CD1c-positive myeloid dendritic cell (primary cell): Measurements from ENCODE around the gene ABCF2.

Source experiments
- DNase-seq: peaks from one replicate; pipeline ENCODE4 v3.0.0-alpha.2; 2016; ENCODE audit errors: extremely low spot score

The ABCF2 gene

GRCh38 chr7:151226875-151227782, at the start of gene ABCF2:
ABCF2 (minus strand) TSS chr7:151227205; CDS start chr7:151226458, 747 bp downstream.
- DNase-seq: peak; percentile 99

DNA sequence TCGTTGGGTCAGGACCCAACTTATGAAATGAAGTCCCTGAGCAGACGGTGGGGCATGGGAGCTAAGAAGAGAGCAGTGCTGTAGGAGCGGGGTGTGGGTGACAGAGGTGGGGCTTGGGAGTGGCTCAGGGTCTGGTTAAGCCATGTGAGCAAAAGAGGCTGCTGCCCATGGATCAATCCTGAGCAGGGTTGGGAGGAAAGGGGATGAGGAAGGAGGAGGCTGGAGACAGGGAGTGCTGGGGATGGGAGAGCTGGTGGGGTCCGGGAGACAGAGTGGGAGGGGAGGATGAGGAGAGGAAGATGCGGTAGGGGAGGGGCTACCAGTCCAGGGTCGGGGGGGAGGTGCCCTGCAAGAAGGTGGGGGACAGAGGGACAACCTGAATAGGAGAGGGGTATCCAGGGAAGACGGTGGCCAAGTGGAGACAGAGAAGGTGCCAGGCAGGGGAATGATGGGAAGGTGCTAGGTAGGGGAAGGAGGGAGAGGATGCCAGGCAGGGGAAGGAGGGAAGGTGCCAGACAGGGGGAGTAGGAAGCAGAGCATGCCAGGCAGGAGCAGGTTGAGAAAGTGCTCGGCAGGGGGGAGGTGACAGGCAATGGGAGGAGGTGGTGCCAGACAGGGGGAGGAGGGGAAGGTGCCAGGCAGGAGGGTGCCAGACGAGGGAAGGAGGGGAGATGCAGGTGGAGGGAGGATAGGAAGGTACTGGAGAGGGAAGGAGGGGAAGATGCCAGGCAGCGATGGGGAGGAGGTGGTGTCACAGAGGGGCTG, 49.0 kb upstream of the ABCF2 start:
- peak; percentile 5 for DNase-seq

DNA sequence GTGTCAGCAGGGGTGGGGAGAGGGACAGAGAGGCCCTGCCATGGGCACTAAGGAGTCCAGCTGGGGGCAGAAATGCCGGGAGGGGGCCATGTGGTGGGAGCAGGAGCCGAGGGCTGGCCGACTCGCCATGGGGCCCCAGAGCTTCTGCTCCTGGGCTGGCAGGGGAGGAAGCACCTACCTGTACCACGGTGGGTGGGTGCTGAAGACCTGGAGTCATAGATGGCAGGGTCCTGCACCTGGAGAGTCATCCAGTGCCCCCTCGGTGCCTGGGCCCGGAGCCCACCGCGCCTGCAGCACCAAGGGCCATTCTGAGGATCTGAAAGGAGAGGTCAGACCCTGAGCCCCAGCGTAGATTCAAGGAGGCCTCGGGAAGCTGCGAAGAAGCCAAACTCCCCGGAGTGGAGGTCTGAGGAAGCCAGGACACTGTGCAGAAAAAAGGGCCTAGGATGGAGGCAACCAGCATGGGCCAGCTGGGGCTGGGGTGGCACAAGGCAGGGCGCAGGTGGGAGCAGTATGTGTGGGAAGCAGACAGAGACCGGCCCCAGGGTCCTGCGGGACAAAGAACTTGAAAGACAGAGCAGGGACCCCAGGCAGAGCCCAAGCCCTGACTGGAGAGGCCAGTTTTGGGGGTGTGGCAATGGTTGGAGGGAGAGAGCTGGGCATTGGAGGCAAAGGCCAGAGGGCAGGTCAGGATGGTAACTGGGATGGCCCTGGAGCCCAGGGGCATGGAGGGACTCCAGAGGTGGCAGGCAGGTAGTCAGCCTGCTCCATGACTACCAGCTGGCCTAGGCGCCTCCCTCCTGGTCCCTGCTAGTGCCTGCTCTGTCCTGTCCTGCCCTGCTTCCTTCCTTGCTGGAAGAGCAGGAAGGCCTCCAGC, 48.2 kb upstream of the ABCF2 start:
- DNase-seq: no peak

DNA sequence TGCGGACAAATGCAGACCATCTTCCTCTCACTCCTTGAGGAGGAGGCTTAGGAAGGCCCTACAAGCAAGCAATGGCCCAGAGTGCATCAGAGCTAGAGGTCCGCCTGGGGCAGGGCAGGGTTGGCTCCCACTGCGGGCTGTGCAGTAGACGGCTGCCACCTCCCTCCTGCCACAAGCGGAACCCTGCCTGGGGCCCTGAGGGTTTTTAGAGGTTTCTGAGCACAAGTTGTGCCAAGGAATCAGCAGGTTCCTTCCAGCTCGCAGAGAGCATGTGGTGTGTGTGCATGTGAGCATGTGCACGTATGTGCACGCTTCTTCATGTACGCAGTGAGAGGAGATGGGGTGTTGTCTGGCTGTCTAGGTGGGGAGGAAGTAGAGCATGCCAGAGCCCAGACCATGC, 47.4 kb upstream of the ABCF2 start:
- DNase-seq: peak; percentile 2

GRCh38 chr7:151273651-151274390, 46.8 kb upstream of the ABCF2 start:
- peak; percentile 53 for DNase-seq

- DNase-seq: no peak
Observed at GRCh38 chr7:151272877-151273276, 45.9 kb upstream of the ABCF2 start.

- no peak for DNase-seq
Observed at GRCh38 chr7:151272405-151272804, 45.4 kb upstream of the ABCF2 start.

DNA sequence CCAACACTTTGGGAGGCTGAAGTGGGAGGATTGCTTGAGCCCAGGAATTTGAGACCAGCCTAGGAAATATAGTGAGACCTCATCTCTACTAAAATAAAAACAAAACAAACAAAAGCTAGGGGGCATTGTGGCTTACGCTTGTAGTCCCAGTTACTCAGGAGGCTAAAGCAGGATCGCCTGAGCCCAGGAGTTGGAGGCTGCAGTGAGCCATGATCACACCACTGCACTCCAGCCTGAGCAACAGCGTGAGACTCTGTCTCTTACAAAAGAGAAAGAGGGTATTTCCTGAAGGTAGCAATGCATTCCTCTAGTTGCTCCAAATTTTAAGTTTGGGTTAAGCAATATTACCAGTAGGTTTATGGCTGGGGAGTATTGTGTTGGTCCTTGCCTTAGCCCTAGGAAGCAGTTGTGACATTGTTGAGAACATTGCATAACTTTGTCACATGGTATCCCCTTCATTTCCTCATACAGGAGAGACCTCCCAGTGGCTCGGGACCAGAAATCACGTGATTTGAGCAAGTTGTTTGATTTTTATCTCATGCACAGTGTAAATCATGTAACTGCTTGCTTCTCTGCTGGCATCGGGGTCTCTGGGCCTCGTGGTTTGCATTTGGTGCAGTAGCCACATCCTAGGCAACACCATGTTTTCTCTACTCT, 44.8 kb upstream of the ABCF2 start:
- peak; percentile 87 for DNase-seq

- DNase-seq: no peak
Observed at GRCh38 chr7:151269511-151269910, 42.5 kb upstream of the ABCF2 start.

GRCh38 chr7:151265351-151265931, 38.4 kb upstream of the ABCF2 start:
- DNase-seq: no peak

DNA sequence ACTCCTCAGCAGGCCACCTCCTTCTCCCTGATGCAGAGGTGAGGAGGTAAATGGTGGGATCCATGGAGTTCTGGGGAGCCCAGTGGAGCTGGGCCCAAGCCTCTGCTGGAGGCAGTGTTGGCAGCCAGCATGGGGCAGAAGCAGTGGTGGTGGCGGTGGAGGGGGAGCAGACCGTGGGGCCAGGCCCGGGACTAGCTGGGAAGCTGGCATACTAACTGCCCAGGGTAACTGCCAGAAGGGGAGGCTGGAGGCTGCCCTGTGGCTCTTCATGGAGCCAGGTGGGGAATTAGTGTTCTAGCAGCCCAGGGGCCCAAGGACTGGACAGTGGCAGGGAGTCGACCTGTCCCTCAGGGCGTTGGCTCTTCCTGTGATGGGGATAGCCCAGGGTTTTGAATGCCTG, 37.6 kb upstream of the ABCF2 start:
- DNase-seq: no peak

GRCh38 chr7:151261529-151261928, 34.5 kb upstream of the ABCF2 start:
- DNase-seq: no peak

GRCh38 chr7:151260883-151261282, 33.9 kb upstream of the ABCF2 start:
- no peak for DNase-seq

DNA sequence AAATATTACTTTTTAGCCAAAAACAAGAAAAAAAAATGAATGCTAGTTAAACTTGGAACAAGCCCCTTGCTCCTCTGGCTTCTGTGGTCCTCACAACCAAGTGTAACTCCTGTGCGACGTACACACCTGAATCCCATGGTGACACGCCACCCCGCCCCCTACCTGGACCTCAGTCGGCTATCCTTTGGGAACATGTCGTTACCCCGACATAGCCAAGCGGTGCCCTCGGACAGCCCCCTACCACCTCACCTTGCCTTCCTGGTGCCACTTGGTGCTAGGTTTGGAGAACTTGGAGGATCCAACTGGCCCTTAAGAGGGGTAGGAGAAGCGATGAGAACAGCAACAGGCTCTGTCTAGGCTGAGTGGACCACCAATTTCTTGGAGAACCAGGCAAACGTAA, 33.5 kb upstream of the ABCF2 start:
- DNase-seq: no peak

GRCh38 chr7:151257990-151258389, 31.0 kb upstream of the ABCF2 start:
- DNase-seq: no peak

DNA sequence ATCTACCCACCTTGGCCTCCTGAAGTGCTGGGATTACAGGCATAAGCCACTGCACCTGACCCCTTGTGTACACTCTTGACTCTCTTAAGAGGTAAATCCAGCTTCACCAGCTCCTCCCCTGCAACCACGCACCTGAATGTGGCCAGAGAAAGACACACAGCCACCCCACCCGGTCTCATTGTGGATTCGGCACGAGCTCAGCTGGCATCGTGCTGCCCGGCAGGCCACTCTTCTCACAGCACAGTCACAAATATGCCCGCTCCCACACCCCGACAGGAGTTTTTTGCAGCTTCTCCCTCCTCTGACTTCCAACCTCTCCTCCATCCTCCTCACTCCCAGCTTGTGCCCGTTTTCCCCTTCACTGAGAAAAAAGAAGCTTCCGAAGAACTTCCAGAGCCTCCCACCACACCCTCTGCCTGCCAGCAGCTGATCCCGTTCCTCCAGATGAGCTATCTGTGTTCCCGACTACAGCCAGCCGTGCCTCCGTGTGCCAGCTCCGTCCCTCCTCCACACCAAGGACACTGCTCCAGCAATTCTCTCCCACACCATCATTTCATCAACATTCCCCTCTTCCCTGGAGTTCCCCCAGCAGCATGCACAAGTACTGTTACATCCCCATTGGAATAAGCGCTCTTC, 29.5 kb upstream of the ABCF2 start:
- no peak for DNase-seq

- no peak for DNase-seq
Observed at GRCh38 chr7:151255390-151255789, 28.4 kb upstream of the ABCF2 start.

GRCh38 chr7:151254851-151255250, 27.8 kb upstream of the ABCF2 start:
- DNase-seq: no peak

DNA sequence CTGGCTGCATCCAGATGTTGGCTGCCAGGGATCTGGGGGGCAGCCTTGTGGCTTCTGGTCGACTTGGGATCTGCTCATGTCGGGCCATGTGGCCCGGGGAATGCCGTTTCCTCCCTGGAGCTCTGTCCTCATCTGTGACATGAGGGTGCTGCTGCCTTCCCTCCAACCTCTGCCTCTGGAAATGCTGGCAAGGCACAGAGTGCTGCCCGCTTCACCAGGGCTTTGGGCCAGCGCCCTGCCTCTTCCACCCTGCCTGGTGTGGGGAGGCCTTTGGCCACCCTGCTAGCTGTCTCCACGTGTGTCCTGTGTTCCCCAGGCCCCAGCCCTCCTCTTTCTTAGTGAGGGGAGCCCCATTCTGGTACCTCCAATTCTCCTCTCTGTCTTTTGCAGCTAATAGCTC, 27.3 kb upstream of the ABCF2 start:
- DNase-seq: no peak
